Measurements from ENCODE around the gene MYORG.

- no peak for TF ChIP-seq POLR2A (IDR thresholded peaks at IDR 0.05)
- TF ChIP-seq CTCF (IDR thresholded peaks at IDR 0.05), result no peak
Observed at GRCh38 chr9:34321451-34321850, 55.2 kb downstream of the MYORG start.

Measured in stomach (tissue), 4 donors.